ENCODE data around the gene MYL4. TPM values are rescaled to one million over a fixed set of nuclear protein-coding genes. Genes with fewer than 3 reads are reported as not detected.
A peak's percentile ranks its signal among the peaks of the same experiment; 100 is the strongest.
"Not testable (repeated sequence)": the region's sequence is repeated elsewhere in the genome, so short reads cannot be mapped to it uniquely, and the experiment has no call there.

Gene MYL4
- total RNA-seq (not detected), polyA plus RNA-seq (not detected)

- ChIA-PET POLR2A (interaction anchor here (0.6 kb wide), 1 partner anchor 1486 kb away, joined by 5 read pairs; no protein-coding TSS in a partner anchor), CTCF (interaction anchor here (0.9 to 1.5 kb wide), 2 partner anchors 20 to 28 kb away, joined by 3 to 6 read pairs; no protein-coding TSS in a partner anchor)
- H3K9me3 ChIP-seq (ENCODE audit: low read length): no peaks in the 10 kb centered on the region
- H3K4me3 ChIP-seq (ENCODE audit: low read length): no peak within 1 kb of the TSS
- peak within 1 kb of the TSS; percentile 75 for H3K27ac ChIP-seq (ENCODE audit: low read depth, low read length)
- peaks cover 33% of the 10 kb centered on the region for H3K4me1 ChIP-seq (ENCODE audit: insufficient read depth, low read length)
- DNase-seq: no peak
- Mint-ChIP-seq H3K27ac (peak within 1 kb of the TSS in 3 of 8 donors; percentile 8 to 77 (median 52)), H3K4me3 (no peak within 1 kb of the TSS), H3K4me1 (peaks cover 39 to 42% (median 39%) of the 10 kb centered on the region in 3 donors), H3K27me3 (peaks cover 4 to 5% of the 10 kb centered on the region in 2 donors), H3K9me3 (no peaks in the 10 kb centered on the region), H3K36me3 (no peaks in the 10 kb centered on the region)
- H3K27me3 ChIP-seq (ENCODE audit: insufficient read depth, low read length, poor library complexity, severe bottlenecking): no peaks in the 10 kb centered on the region
- H3K36me3 ChIP-seq (ENCODE audit: insufficient read depth, low read length): no peaks in the 10 kb centered on the region
Measured at GRCh38 chr17:47208744-47209488, at the start of gene MYL4. MYL4 (plus strand) TSS chr17:47209348; CDS start chr17:47209423, 75 bp downstream.

- Mint-ChIP-seq H3K4me1 (peaks cover 18 to 26% (median 25%) of the 10 kb centered on the region in 3 donors), H3K9me3 (no peaks in the 10 kb centered on the region), H3K36me3 (peaks cover 0 to 71% (median 15%) of the 10 kb centered on the region in 3 donors), H3K27ac (peak overlapping the region in 7 of 8 donors; percentile 1 to 82 (median 52)), H3K4me3 (peak overlapping the region in 5 of 7 donors; percentile 1 to 58 (median 16)), H3K27me3 (no peaks in the 10 kb centered on the region)
- DNase-seq: no peak
- ChIA-PET POLR2A (no interaction called here), CTCF (no interaction called here)
- Histone ChIP-seq H3K27me3 (ENCODE audit: insufficient read depth, low read length, poor library complexity, severe bottlenecking) (no peaks in the 10 kb centered on the region), H3K36me3 (ENCODE audit: insufficient read depth, low read length) (peaks cover 11% of the 10 kb centered on the region), H3K9me3 (ENCODE audit: low read length) (no peaks in the 10 kb centered on the region), H3K27ac (ENCODE audit: low read depth, low read length) (no peak overlapping the region), H3K4me3 (ENCODE audit: low read length) (no peak overlapping the region), H3K4me1 (ENCODE audit: insufficient read depth, low read length) (no peaks in the 10 kb centered on the region)
Measured at GRCh38 chr17:47162013-47162622, 47.0 kb upstream of the MYL4 start.

DNA sequence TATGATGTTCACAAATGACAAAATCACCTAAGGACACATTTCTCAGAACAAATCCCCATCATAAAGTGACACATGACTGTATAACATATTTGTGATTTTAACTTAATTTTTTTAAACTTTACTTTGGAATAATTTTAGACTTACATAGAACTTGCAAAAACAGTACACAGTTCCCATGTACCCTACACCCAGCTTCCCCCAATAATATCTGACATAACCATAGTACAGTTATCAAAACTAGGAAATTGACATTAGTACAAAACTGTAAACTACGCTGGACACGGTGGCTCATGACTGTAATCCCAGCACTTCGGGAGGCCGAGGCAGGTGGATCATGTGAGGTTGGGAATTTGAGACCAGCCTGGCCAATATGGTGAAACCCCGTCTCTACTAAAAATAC is 44.9 kb upstream of the MYL4 start:
- POLR2A ChIA-PET: no interaction called here
- Histone ChIP-seq H3K4me1 (ENCODE audit: insufficient read depth, low read length) (no peaks in the 10 kb centered on the region), H3K27ac (ENCODE audit: low read depth, low read length) (no peak overlapping the region), H3K9me3 (ENCODE audit: low read length) (no peaks in the 10 kb centered on the region), H3K4me3 (ENCODE audit: low read length) (no peak overlapping the region), H3K27me3 (ENCODE audit: insufficient read depth, low read length, poor library complexity, severe bottlenecking) (no peaks in the 10 kb centered on the region), H3K36me3 (ENCODE audit: insufficient read depth, low read length) (peaks cover 26% of the 10 kb centered on the region)
- H3K4me1 Mint-ChIP-seq: peaks cover 17 to 27% (median 26%) of the 10 kb centered on the region in 3 donors
- no peaks in the 10 kb centered on the region for H3K27me3 Mint-ChIP-seq
- CTCF ChIA-PET: no interaction called here
- DNase-seq: no peak
- H3K4me3 Mint-ChIP-seq: no peak overlapping the region
- H3K9me3 Mint-ChIP-seq: no peaks in the 10 kb centered on the region
- peaks cover 5 to 74% (median 19%) of the 10 kb centered on the region in 3 donors for H3K36me3 Mint-ChIP-seq
- H3K27ac Mint-ChIP-seq: peak overlapping the region in 3 of 8 donors; percentile 29 to 61 (median 38)

DNA sequence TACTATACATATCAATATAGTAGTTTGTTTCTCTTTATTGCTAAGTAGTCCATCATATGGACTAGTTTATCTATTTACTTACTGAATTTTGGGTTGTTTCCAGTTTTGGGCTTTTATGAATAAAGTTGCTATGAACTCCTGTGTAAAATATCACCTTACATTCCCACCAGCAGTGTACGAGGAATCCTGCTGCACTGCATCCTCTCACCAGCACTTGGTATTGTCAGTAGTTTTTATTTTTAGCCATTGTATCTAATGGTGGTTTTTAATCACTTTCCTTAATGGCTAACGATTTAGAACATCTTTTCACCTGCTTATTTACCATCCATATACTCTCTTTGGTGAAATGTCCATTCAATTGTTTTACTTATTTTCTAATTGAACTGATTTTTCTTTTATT is 44.0 kb upstream of the MYL4 start:
- H3K9me3 ChIP-seq (ENCODE audit: low read length): no peaks in the 10 kb centered on the region
- H3K27me3 ChIP-seq (ENCODE audit: insufficient read depth, low read length, poor library complexity, severe bottlenecking): no peaks in the 10 kb centered on the region
- CTCF ChIA-PET: no interaction called here
- peaks cover 5 to 72% (median 20%) of the 10 kb centered on the region in 3 donors for H3K36me3 Mint-ChIP-seq
- no peak overlapping the region for H3K27ac ChIP-seq (ENCODE audit: low read depth, low read length)
- peaks cover 30% of the 10 kb centered on the region for H3K36me3 ChIP-seq (ENCODE audit: insufficient read depth, low read length)
- POLR2A ChIA-PET: no interaction called here
- no peaks in the 10 kb centered on the region for H3K9me3 Mint-ChIP-seq
- H3K27ac Mint-ChIP-seq: peak overlapping the region in 1 of 8 donors; percentile 42
- no peaks in the 10 kb centered on the region for H3K27me3 Mint-ChIP-seq
- peaks cover 20 to 28% (median 27%) of the 10 kb centered on the region in 3 donors for H3K4me1 Mint-ChIP-seq
- H3K4me1 ChIP-seq (ENCODE audit: insufficient read depth, low read length): no peaks in the 10 kb centered on the region
- no peak overlapping the region for H3K4me3 Mint-ChIP-seq
- no peak for DNase-seq
- H3K4me3 ChIP-seq (ENCODE audit: low read length): no peak overlapping the region

- H3K27ac ChIP-seq (ENCODE audit: low read depth, low read length); H3K27me3 ChIP-seq (ENCODE audit: insufficient read depth, low read length, poor library complexity, severe bottlenecking); H3K4me3 Mint-ChIP-seq; H3K27me3 Mint-ChIP-seq; DNase-seq; H3K9me3 ChIP-seq (ENCODE audit: low read length); H3K9me3 Mint-ChIP-seq; POLR2A ChIA-PET; H3K4me3 ChIP-seq (ENCODE audit: low read length); CTCF ChIA-PET; H3K4me1 ChIP-seq (ENCODE audit: insufficient read depth, low read length): not testable (repeated sequence)
- Mint-ChIP-seq H3K27ac (peak overlapping the region in 3 of 8 donors; percentile 8 to 84 (median 14)), H3K4me1 (peaks cover 25 to 40% (median 36%) of the 10 kb centered on the region in 3 donors), H3K36me3 (peaks cover 5 to 71% (median 20%) of the 10 kb centered on the region in 3 donors)
- H3K36me3 ChIP-seq (ENCODE audit: insufficient read depth, low read length): peaks cover 30% of the 10 kb centered on the region
Measured at GRCh38 chr17:47166854-47167253, 42.3 kb upstream of the MYL4 start.

- H3K4me1 ChIP-seq (ENCODE audit: insufficient read depth, low read length); H3K27me3 Mint-ChIP-seq; POLR2A ChIA-PET; H3K4me3 Mint-ChIP-seq; DNase-seq; H3K4me3 ChIP-seq (ENCODE audit: low read length); H3K27ac ChIP-seq (ENCODE audit: low read depth, low read length); H3K9me3 ChIP-seq (ENCODE audit: low read length); H3K27me3 ChIP-seq (ENCODE audit: insufficient read depth, low read length, poor library complexity, severe bottlenecking); H3K9me3 Mint-ChIP-seq; CTCF ChIA-PET: not testable (repeated sequence)
- peak overlapping the region in 2 of 8 donors; percentile 38 to 47 for H3K27ac Mint-ChIP-seq
- H3K36me3 Mint-ChIP-seq: peaks cover 5 to 68% (median 16%) of the 10 kb centered on the region in 3 donors
- H3K36me3 ChIP-seq (ENCODE audit: insufficient read depth, low read length): peaks cover 30% of the 10 kb centered on the region
- peaks cover 24 to 42% (median 34%) of the 10 kb centered on the region in 3 donors for H3K4me1 Mint-ChIP-seq
Measured at GRCh38 chr17:47168896-47169295, 40.3 kb upstream of the MYL4 start.

- H3K9me3 ChIP-seq (ENCODE audit: low read length): no peaks in the 10 kb centered on the region
- H3K4me3 ChIP-seq (ENCODE audit: low read length): no peak overlapping the region
- H3K4me1 ChIP-seq (ENCODE audit: insufficient read depth, low read length): peaks cover 7% of the 10 kb centered on the region
- POLR2A ChIA-PET: no interaction called here
- Mint-ChIP-seq H3K4me1 (peaks cover 29 to 54% (median 43%) of the 10 kb centered on the region in 3 donors), H3K9me3 (peaks cover 0 to 1% (median 0%) of the 10 kb centered on the region in 5 donors), H3K27ac (peak overlapping the region in 3 of 8 donors; percentile 6 to 86 (median 51)), H3K27me3 (no peaks in the 10 kb centered on the region), H3K4me3 (no peak overlapping the region), H3K36me3 (peaks cover 5 to 61% (median 17%) of the 10 kb centered on the region in 3 donors)
- H3K27ac ChIP-seq (ENCODE audit: low read depth, low read length): no peak overlapping the region
- peaks cover 24% of the 10 kb centered on the region for H3K36me3 ChIP-seq (ENCODE audit: insufficient read depth, low read length)
- CTCF ChIA-PET: no interaction called here
- DNase-seq: no peak
- no peaks in the 10 kb centered on the region for H3K27me3 ChIP-seq (ENCODE audit: insufficient read depth, low read length, poor library complexity, severe bottlenecking)
Measured at GRCh38 chr17:47170710-47171109, 38.4 kb upstream of the MYL4 start.
